ENCODE measurements around the gene CCN5.

The CCN5 gene

GRCh38 chr20:44750081-44750805 lies 35.1 kb downstream of the CCN5 start:
- no peak for TF ChIP-seq CTCF (IDR thresholded peaks at IDR 0.05; ENCODE audit: insufficient read depth, low read depth, low read length, missing control alignments)
- DNase-seq (ENCODE audit: low read depth): no peak
- no peak overlapping the region for H3K4me3 ChIP-seq (ENCODE audit: low read length)

- DNase-seq (ENCODE audit: low read depth): no peak
Observed at GRCh38 chr20:44752099-44752931, 37.1 kb downstream of the CCN5 start.

GRCh38 chr20:44754554-44754953 lies 39.4 kb downstream of the CCN5 start:
- no peak for TF ChIP-seq CTCF (IDR thresholded peaks at IDR 0.05; ENCODE audit: insufficient read depth, low read depth, low read length, missing control alignments)
- no peak overlapping the region for H3K4me3 ChIP-seq (ENCODE audit: low read length)
- no peak for DNase-seq (ENCODE audit: low read depth)

More at GRCh38 chr20:44752099-44752931, 37.1 kb downstream of the CCN5 start:
- TF ChIP-seq CTCF (IDR thresholded peaks at IDR 0.05; ENCODE audit: insufficient read depth, low read depth, low read length, missing control alignments): no peak
- no peak overlapping the region for H3K4me3 ChIP-seq (ENCODE audit: low read length)

GRCh38 chr20:44756011-44756688 lies 41.0 kb downstream of the CCN5 start:
- no peak for DNase-seq (ENCODE audit: low read depth)
- no peak for TF ChIP-seq CTCF (IDR thresholded peaks at IDR 0.05; ENCODE audit: insufficient read depth, low read depth, low read length, missing control alignments)
- no peak overlapping the region for H3K4me3 ChIP-seq (ENCODE audit: low read length)

- no peak overlapping the region for H3K4me3 ChIP-seq (ENCODE audit: low read length)
- DNase-seq (ENCODE audit: low read depth): no peak
- no peak for TF ChIP-seq CTCF (IDR thresholded peaks at IDR 0.05; ENCODE audit: insufficient read depth, low read depth, low read length, missing control alignments)
Observed at GRCh38 chr20:44756956-44757355, 41.8 kb downstream of the CCN5 start.

GRCh38 chr20:44758247-44759101 lies 43.3 kb downstream of the CCN5 start:
- no peak overlapping the region for H3K4me3 ChIP-seq (ENCODE audit: low read length)
- DNase-seq (ENCODE audit: low read depth): no peak
- TF ChIP-seq CTCF (IDR thresholded peaks at IDR 0.05; ENCODE audit: insufficient read depth, low read depth, low read length, missing control alignments): no peak

All from epithelial cell of esophagus (primary cell).